ENCODE results near the gene LAMA2.

LAMA2 gene

GRCh38 chr6:128882991-128883611 lies at the start of gene LAMA2:
Gene LAMA2 (plus strand): TSS chr6:128883138. CDS start chr6:128883246, 108 bp downstream.
- DNase-seq (ENCODE audit: low read depth, low spot score), result peak; percentile 72

- DNase-seq (ENCODE audit: low read depth, low spot score), result no peak
Observed at GRCh38 chr6:128836761-128837160, 46.2 kb upstream of the LAMA2 start.

- no peak for DNase-seq (ENCODE audit: low read depth, low spot score)
Observed at GRCh38 chr6:128841518-128841917, 41.4 kb upstream of the LAMA2 start.

GRCh38 chr6:128844598-128844997 lies 38.3 kb upstream of the LAMA2 start:
- DNase-seq (ENCODE audit: low read depth, low spot score), result no peak

- DNase-seq (ENCODE audit: low read depth, low spot score), result no peak
Observed at GRCh38 chr6:128847431-128848210, 35.3 kb upstream of the LAMA2 start.

GRCh38 chr6:128848212-128848935 lies 34.6 kb upstream of the LAMA2 start:
- peak; percentile 7 for DNase-seq (ENCODE audit: low read depth, low spot score)

GRCh38 chr6:128855581-128856085 lies 27.3 kb upstream of the LAMA2 start:
- DNase-seq (ENCODE audit: low read depth, low spot score), result no peak

- DNase-seq (ENCODE audit: low read depth, low spot score), result no peak
Observed at GRCh38 chr6:128857806-128858205, 25.1 kb upstream of the LAMA2 start.

- no peak for DNase-seq (ENCODE audit: low read depth, low spot score)
Observed at GRCh38 chr6:128860782-128861181, 22.2 kb upstream of the LAMA2 start.

- DNase-seq (ENCODE audit: low read depth, low spot score), result no peak
Observed at GRCh38 chr6:128863983-128864382, 19.0 kb upstream of the LAMA2 start.

GRCh38 chr6:128870746-128871145 lies 12.2 kb upstream of the LAMA2 start:
- no peak for DNase-seq (ENCODE audit: low read depth, low spot score)

GRCh38 chr6:128874863-128875262 lies 8.1 kb upstream of the LAMA2 start:
- DNase-seq (ENCODE audit: low read depth, low spot score), result no peak

- DNase-seq (ENCODE audit: low read depth, low spot score), result no peak
Observed at GRCh38 chr6:128882560-128882959, 378 bp upstream of the LAMA2 start.

GRCh38 chr6:128883906-128884305 lies 968 bp downstream of the LAMA2 start:
- no peak for DNase-seq (ENCODE audit: low read depth, low spot score)

GRCh38 chr6:128885381-128885780 lies 2.4 kb downstream of the LAMA2 start:
- no peak for DNase-seq (ENCODE audit: low read depth, low spot score)

- no peak for DNase-seq (ENCODE audit: low read depth, low spot score)
Observed at GRCh38 chr6:128886706-128887105, 3.8 kb downstream of the LAMA2 start.

GRCh38 chr6:128888444-128889175 lies 5.7 kb downstream of the LAMA2 start:
- no peak for DNase-seq (ENCODE audit: low read depth, low spot score)

GRCh38 chr6:128889870-128890269 lies 6.9 kb downstream of the LAMA2 start:
- DNase-seq (ENCODE audit: low read depth, low spot score), result no peak

GRCh38 chr6:128892079-128892478 lies 9.1 kb downstream of the LAMA2 start:
- DNase-seq (ENCODE audit: low read depth, low spot score), result no peak

GRCh38 chr6:128899341-128900050 lies 16.6 kb downstream of the LAMA2 start:
- DNase-seq (ENCODE audit: low read depth, low spot score), result no peak

GRCh38 chr6:128903715-128904114 lies 20.8 kb downstream of the LAMA2 start:
- no peak for DNase-seq (ENCODE audit: low read depth, low spot score)
